GM12892 (cell line): Measurements from ENCODE around the gene MYO3B.

Source experiments
- POLR2A ChIP-seq: IDR thresholded peaks from 2 replicates; pipeline ENCODE4 v1.6.1; 2011; ENCODE audit warnings: low read depth, low read length, control low read depth
- POLR2AphosphoS5 ChIP-seq: IDR thresholded peaks from 2 replicates; pipeline ENCODE4 v1.6.1; 2011; ENCODE audit warnings: low read depth, low read length, control low read depth
- TAF1 ChIP-seq: IDR thresholded peaks from 2 replicates; pipeline ENCODE4 v1.6.1; 2011; ENCODE audit warnings: low read depth, mild to moderate bottlenecking, control low read depth, low read length, borderline replicate concordance

DNA sequence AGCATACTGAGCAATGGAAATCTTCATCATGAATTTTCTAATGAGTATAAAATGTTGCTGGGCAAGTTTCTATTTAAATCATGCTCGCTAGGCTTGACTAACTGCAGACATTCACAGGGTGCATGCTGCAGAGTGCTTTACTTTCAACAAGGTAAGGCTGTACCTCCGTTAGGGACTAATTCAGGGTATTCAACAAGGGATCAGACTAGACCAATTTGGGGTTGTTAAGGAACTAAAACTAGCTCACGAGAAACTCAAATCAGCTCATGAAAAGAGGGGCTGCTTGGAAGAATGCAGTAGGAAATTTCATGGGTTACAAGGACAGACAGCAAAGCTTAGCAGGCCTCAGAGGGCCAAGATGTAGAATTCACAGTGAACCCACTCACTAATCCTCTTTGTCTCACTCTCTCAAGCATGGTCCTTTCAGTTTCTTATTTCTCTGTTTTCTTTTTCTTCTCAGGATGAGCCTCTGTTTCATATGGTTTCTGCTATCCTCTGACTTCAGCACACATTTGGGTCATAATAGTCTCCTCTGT is 2.2 kb downstream of the MYO3B start:
- no peak for TF ChIP-seq POLR2AphosphoS5
- TF ChIP-seq POLR2A = no peak
- no peak for TF ChIP-seq TAF1
